CD4-positive, alpha-beta T cell treated with Interleukin-21 for 1 hour (primary cell): Measurements from ENCODE around the gene DCBLD1.

Experiments used
- DNase-seq: peaks from one replicate; pipeline ENCODE4 v3.0.0-alpha.2; 2020

The DCBLD1 gene

DNA sequence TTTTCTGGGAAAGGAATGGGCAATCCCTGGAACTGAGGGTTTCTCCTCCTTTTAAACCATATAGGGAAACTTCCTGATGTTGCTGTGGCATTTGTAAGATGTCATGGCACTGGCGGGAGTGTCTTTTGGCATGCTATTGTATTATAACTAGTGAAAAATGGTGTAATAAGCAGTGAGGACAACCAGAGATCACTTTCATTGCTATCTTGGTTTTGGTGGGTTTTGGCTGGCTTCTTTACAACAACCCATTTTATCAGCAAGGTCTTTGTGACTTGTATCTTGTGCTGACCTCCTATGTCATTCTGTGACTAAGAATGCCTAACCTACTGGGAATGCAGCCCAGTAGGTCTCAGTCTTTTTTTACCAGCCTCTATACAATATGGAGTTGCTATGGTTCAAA lies 9.1 kb upstream of the DCBLD1 start:
- DNase-seq, result no peak

DNA sequence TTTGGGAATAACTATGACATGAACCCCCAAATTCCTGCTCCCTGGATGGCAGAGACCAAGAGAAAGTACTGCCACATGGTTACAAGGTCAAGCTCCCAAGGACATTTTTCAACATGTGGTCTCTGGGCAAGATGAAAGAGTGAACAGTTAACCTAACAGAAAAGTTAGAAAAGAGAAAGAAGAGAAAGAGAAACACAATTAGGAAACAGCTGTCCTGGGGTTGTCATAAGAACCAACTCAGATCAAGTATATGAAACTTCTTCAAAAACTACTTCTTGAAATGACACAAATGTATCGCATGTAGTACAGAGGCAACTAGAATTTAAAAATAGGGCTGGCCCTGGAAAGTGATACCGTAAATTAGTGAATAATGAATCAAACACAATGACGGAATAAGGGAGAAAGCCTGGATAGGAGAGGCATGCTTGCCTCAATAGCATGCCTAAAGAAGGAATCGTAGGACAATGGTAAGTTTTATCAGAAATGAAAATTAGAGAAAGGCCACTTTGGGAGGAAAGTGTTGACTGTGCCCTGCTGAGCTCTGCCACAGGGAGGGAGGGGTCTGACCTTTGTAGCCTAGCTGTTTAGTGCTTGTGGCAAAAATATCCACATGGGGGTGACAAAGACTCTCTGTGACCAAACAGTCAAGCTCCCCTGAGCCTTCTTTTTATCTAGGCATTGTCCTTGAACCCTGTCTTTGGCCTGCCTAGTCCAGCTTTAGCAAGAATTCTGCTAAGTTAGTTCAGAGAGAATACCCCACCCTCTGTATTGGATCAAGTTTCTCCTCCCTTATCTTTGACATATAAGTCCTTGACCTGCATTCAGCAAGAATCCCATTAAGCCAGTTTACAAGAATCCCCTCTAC lies 4.3 kb upstream of the DCBLD1 start:
- DNase-seq, result peak; percentile 37

DNA sequence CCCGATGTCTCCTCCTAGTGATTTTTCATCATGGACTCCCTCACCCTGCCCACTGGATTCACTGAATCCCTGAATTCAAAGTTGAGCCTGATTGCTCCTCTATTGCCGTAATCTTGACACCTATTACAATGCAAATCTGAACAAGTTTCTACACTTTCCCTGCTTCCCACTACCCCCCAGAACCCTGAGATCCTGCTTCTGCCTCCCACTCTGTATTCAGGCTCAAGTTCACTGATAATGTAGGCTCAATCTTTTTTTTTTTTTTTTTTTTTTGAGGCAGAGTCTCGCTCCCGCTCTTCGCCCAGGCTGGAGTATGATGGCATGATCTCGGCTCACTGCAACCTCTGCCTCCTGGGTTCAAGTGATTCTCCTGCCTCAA lies 3.6 kb upstream of the DCBLD1 start:
- DNase-seq, result no peak

DNA sequence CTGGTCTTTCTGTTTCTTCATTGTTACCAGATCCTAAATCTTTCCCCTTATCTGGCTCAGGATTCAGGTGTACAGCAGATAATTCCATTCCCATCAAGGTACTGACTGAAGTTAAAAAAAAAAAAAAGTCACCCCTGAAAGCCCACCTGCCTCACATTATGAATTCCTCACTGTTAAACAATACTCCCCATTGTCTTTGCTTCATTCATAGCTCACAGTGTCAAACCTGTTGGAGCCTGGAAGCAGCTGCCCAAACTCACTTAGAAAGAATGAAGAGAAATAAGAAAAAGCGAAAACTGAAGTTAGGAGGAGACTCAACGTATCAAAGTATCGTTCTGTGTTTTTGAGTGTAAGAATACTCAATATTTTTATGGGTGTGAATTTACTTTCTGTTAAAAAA lies 1.8 kb upstream of the DCBLD1 start:
- no peak for DNase-seq

DNA sequence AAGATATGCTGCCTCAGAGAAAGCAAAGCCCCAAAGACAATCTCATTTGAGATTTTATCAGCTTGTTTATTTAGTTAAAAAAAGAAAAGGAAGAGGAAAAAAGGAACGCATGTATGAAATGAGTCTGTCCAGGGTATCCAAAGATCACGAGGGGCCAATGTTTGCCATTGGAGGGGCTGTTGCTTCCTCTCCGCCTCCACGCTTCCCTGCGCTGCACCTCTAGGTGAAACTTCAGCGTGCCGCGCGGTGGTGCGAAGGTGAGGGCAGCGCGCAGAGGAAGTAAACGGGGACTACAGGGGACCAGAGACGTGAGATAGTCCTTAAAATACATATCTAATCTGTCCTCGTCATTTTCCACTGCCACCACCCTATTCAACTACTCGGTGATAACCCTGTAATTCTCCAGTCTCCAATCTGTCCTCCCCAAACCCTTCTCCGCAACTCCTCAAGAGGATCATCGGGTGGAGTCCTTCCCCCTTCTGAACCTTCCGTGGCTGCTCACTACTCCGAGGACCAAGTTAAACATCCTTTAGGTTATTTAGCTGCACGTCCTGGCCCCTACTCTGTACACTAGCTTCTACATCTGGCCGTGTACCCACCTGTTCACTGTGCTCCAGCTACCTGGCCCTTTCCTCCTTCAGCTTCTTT lies 1.1 kb upstream of the DCBLD1 start:
- no peak for DNase-seq

DNA sequence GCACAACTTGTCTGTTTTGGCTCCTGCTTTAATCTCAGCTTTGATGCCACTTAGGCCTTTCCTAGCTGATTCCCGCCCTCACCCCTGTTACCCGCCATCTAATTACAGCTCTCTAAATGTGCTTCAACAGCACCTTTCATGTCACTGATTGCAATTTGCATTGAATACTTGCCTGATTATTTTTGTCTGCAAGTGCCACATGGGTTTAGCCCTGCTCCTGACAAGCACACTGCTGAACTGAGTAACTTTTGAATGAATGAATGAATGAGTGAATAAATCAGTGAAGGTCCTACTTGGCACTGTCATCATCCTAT lies 591 bp upstream of the DCBLD1 start:
- DNase-seq, result no peak

DNA sequence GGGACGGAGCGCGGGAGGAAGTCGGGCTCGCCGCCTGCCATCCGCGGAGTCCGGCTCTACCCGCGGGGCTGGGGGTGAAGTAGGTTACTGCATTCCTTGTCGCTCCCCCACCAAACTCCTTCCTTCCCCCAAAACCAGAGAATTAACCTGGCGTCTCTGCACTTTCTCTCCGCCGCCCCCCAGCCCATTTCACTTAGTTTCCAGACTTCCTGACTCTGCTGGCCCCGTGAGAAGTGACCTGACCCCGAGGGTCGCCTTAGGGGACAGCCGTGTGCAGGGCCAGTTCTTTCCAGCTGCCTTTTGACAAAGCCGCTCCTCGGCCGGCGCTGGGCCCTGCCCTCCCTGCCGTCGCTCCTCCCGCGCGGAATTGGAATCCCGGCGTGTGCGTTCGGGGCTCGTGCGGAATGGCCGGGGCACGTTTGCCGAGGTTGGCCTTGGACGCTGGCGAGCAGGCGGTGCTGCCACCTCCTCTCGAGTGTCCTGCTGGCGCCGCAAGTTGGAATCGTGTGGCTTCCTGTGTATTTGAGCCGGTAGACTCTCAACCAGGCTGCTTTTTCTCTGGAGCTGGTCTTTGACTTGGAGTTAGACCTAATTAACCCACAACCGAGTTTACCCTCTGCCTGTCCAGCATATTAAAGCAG lies 650 bp downstream of the DCBLD1 start:
- peak; percentile 9 for DNase-seq

DNA sequence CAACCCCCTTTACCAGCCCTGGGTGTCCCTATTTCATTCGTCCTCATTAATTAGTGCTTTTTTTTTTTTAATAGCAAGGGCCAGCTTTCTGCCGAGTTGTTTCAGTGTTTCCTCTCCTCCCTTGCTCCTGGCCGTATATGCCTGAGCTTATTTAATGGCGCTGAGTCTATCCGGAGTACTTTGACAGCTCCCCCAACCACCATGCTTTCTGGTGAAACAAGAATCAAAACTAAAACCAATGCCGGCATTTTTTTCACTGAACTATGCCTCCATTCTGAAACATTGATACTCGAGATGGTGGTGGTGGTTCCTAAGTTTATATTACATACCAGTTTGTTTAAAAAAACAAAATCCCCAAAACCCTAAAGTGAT lies 1.2 kb downstream of the DCBLD1 start:
- DNase-seq, result peak; percentile 22

DNA sequence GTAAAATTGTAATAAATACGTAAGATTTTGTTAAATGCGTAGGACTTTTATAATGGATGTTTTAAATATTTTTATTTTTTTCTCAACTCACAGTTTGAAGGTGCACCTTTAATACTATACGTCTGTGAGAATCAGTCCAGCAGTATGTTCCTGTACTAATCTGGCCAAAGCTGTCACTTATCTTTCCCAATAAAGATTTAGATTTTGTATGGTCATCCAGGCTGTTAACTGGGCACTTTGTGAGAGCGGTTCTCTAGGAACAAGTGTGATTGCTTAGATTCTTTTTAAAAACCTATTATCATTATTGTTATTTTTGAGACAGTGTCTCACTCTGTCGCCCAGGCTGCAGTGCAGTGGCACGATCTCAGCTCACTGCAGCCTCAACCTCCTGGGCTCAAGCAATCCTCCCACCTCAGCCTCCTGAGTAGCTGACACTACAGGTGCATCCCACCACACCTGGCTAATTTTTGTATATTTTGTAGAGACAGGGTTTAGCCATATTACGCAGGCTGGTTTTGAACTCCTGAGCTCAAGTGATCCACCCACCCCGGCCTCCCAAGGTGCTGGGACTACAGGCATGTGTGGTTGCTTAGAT lies 1.7 kb downstream of the DCBLD1 start:
- no peak for DNase-seq

DNA sequence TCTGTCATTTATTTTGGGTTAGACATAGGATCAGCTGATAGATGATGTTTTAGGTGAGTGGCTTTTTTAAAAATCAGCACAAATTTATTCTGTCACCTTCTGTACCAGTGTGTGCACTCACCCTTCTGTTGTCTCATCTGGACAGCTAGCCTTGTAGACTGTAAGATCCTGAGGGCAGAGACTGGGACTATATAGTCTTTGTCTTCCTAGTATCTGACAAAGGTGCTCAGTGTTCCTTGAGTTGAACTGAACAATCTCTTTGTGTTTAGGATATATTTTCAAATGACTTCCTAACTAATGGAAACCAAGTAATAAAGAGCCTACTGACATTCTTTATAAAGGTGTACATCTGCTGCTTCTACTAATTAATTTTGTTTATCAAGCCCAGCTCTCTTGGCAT lies 3.0 kb downstream of the DCBLD1 start:
- DNase-seq, result no peak

DNA sequence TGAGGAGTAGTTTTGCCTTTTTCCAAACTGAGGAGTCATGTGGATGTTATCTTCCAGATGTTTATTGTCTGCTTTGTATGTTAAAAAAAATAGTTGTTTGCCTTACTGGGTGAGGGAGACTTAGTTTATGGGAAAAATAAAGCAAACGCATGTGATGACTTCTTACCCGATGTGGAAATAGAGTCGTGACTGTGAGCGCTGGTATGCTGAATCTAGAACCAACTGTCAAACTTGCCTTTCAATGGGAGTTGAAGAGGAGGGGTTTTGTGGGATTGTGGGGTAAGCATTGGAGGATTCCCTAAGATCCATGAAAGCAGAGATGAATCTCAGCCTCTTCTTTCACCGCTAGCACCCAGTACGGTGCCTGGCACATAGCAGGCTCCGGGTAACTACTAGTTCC lies 5.3 kb downstream of the DCBLD1 start:
- DNase-seq, result no peak

DNA sequence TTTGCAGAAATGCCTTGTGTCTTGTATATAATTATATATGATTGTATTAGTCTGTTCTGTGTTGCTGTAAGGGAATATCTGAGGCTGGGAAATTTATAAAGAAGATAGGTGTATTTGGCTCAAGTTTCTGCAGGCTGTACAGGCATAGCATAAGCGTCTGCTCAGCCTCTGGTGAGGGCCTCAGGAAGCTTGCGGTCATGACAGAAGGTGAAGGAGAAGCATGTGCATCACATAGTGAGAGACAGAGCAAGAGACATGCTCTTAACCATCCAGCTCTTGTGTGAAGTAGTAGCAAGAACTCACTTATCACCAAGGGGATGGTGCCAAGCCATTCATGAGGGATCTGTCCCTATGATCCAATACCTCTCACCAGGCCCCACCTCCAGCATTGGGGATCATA lies 6.5 kb downstream of the DCBLD1 start:
- no peak for DNase-seq

DNA sequence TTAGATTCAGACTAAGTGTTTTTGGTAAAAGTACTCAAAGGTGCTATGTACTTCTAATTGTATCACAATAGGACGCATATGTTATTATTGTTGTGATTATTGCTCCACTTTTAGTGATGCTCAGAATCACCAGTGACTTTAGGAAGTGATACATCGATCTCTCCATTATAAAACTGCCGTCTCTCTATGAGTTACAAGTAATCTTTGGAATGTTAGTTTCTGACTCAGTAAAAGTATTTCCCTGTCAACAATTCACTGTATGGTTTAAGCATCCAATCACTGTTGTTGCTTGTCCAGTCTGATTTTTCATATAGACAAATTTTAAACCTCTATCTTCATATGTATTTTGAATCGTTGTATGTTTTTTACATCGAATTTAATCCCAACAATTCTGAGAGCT lies 9.4 kb downstream of the DCBLD1 start:
- no peak for DNase-seq

DNA sequence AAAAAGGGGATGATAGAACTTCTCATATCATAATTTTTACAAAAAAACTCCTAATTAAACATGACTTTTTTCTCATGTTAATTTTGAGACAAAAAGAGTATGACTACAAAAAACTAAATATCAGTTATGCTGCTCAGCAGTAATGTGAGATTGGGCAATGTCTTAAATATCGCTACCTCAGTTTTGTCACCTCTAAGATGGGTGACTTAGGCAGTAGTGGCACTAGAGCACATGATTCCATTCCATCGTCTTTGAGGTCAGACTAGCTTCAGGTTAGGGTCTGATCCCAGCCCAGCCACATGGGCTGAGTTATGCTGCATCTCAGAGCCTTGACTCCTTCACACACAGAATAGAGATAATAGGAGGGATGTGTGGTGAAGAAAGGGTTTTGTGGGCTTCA lies 11.0 kb downstream of the DCBLD1 start:
- no peak for DNase-seq

DNA sequence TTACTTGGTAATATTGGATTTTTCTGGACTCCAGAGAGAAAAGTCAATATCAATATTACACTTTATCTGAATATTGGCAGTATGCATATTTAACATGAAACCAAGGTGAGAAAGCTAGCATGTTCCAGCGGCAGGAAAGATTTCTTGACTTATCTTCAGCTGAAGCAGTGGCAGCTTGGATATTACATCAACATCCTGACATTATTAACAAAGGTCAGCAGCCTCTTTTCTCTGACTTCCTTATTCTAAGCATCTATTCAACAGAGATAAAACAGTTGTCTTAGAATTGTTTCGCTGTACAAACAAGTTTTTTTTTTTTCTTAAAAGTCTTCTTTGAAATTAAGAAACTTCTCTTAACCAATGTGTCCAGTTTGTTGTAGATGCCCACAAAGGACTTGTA lies 11.8 kb downstream of the DCBLD1 start:
- DNase-seq, result no peak

DNA sequence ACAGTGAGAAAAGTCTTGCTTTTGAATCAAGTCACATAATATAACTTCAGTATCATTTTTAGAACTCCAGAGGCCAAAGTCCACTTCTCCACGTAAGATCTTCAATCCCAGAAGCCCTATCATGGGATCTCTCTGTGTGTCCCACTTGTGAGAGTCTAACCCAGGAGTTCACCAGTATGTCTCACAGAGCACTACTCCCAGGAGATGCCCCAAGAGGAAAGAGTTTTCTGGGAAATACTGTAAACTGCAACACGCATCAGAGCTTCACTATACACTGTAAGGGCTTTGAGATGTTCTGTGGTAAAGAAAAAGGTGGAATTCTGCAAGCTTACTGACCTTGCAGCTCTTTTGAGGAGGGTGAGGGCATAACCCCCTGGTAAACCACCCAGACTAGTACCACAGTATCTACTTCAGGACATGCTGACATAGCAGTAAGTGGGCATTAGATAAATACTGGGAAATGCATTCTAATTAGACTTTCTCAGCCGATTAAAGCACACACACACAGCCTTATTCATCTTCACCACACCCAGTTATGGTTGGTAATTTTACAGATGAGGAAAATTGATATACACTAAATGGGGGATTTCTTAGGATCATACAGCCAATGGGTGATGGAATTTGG lies 12.3 kb downstream of the DCBLD1 start:
- DNase-seq, result no peak

DNA sequence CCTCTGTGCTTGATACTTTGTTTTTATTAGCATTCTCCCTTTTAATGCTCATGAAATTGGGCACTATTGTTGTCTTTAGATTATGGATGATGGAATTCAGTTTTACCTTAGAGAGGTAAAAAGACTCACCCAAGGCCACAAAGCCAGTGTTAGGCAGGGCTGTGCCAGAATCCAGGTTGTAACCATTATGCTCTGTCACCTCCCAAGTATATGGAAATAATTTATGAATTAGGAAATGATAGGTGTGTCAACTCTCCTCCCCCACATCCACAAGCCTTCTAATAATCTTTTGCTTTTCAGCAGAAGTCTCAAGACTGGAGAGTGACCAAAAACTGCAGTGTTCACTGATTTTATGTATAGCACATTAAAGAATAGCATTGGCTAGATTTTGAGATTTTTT lies 13.0 kb downstream of the DCBLD1 start:
- DNase-seq, result no peak

DNA sequence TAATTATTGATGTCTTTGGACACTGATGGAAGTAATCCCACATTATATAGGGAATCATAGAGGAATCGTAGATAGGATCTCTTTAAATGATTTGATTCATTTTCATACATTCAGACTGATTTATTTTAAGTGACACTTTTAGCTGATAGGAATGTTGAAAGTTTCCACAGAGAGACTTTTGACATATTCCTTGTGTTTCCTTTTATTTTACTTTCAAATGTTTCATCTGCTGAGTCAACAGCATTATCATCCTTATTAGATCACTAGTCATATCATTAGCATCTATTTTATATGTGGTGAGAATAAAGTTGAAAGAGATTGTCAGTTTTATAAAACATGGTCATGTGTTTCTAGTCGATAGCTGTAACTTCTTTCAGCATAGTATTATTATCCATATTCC lies 13.4 kb downstream of the DCBLD1 start:
- DNase-seq, result no peak

DNA sequence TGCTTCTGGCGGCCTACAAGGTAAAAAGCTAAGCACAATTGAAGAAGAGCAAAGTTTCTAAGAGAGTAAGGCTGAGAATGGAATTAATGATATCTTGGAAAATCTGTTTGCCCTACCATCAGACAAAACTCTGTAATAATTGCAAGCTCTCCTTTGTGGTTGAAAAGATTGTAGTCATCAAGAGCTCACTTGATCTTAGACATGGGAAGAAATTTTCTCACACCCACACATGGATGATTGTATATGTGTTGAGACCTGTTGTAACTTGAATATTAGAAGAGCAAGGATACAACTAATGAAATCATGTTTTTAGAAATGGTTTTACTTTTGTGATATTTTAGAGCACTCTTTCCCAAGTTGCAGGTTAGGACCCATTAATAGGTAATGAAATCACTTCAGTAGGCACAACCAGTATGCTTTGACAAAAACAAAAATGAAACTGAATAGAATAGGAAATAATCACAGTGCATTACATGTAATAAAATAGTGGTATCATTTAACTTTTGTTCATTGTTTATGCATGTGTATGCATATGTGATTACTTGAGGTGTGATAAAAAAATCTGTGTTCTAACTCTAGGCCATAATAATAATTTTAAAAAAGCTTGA lies 14.0 kb downstream of the DCBLD1 start:
- no peak for DNase-seq

DNA sequence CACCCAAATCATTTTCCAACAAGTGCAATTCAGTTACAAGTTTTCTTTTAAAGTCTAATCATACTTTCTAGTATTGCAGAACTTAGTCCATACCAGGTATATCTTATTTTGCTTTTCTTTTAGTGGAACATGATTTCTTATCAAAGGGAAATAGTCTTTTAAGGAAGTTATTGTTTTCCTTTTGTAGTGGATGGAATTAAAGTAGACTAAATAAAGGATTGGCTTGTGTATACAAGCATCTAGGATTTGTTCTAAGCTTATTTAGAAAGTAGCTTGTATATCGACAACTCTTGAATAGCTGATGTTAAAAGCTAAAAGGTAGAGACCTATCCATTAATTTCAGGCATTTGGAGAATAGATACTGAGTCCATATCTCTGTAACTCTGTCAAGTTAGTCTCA lies 14.8 kb downstream of the DCBLD1 start:
- no peak for DNase-seq

DNA sequence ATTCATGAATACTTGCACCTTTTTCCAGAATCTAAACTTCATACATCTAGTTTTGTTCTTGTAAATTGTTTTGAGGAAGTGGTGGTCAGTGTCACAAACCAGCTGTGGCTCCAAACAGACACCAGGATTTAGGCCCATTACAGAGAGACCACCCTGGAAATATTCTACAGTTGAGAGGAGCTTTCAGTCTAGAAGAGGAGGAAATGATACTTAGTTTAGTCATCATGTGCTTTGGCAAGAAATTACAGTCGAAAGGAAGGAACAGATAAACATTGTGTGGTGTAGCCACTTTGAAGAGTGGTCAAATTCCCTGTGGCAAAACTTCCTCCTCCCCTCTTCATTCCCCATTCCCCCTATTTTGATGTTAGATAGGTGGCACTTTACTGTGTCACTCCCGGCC lies 15.7 kb downstream of the DCBLD1 start:
- DNase-seq, result no peak

DNA sequence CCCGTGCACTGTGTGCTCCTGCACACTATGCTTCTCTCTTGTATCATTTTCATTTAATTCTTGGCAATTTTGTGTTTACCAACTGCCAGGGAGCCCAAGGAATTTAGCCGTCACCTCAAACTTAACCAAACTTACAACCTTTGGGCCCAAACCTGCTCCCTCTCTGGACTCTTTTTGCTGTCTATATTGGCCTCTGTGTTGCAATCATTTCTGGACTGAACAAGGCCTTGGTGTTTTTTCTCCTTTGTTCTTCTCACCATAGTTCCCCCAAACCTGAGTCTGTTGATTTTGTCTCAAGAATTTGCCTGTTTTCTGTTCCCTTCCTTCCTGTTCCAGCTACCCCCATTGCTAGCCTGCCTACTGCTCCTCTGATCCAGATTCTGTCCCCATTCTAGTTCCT lies 19.2 kb downstream of the DCBLD1 start:
- no peak for DNase-seq

DNA sequence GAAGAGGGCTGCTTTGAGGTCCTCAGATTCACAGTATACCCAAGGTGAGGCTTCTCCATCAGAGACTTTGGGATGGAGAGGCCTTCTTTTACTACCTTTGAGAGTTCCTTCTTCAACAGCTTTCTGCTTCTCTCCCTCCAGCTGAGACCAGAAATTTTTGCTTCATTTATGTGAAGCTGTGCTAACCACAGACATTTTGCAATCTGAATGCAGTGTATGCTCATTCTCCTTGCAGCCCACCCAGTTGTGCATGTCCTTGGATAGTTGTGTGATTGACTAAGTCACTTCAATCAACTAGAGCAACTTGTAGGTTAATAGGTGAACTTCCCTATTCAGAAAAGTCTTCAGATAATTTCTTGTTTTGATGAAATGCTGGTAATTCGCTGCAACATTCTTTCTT lies 20.1 kb downstream of the DCBLD1 start:
- DNase-seq, result no peak
